Activated T-cell treated with anti-CD3 and anti-CD28 coated beads for 24 hours (primary cell): ENCODE measurements around the gene HIVEP1.

Experiments
- DNase-seq: peaks from one replicate; pipeline ENCODE4 v3.0.0-alpha.2; 2020; ENCODE audit warnings: low read depth

HIVEP1 gene

GRCh38 chr6:12049165-12049564 lies 37.1 kb downstream of the HIVEP1 start:
- DNase-seq, result no peak

- peak; percentile 51 for DNase-seq
Observed at GRCh38 chr6:12051861-12052368, 39.8 kb downstream of the HIVEP1 start.

- DNase-seq, result no peak
Observed at GRCh38 chr6:12058172-12058961, 46.3 kb downstream of the HIVEP1 start.

GRCh38 chr6:12060780-12061609 lies 48.9 kb downstream of the HIVEP1 start:
- peak; percentile 52 for DNase-seq

- DNase-seq, result no peak
Observed at GRCh38 chr6:12062605-12063004, 50.5 kb downstream of the HIVEP1 start.

- DNase-seq, result no peak
Observed at GRCh38 chr6:12064131-12064530, 52.0 kb downstream of the HIVEP1 start.

GRCh38 chr6:12064538-12065071 lies 52.5 kb downstream of the HIVEP1 start:
- no peak for DNase-seq

GRCh38 chr6:12065321-12066140 lies 53.4 kb downstream of the HIVEP1 start:
- no peak for DNase-seq

GRCh38 chr6:12066297-12066696 lies 54.2 kb downstream of the HIVEP1 start:
- no peak for DNase-seq

GRCh38 chr6:12068899-12069557 lies 56.9 kb downstream of the HIVEP1 start:
- no peak for DNase-seq

- DNase-seq, result no peak
Observed at GRCh38 chr6:12069891-12070529, 57.9 kb downstream of the HIVEP1 start.

- no peak for DNase-seq
Observed at GRCh38 chr6:12071064-12071615, 59.0 kb downstream of the HIVEP1 start.

- DNase-seq, result no peak
Observed at GRCh38 chr6:12075067-12075563, 63.0 kb downstream of the HIVEP1 start.

- DNase-seq, result no peak
Observed at GRCh38 chr6:12077021-12077710, 65.1 kb downstream of the HIVEP1 start.

GRCh38 chr6:12078014-12078413 lies 65.9 kb downstream of the HIVEP1 start:
- DNase-seq, result no peak

- DNase-seq, result no peak
Observed at GRCh38 chr6:12081771-12082170, 69.7 kb downstream of the HIVEP1 start.

GRCh38 chr6:12082368-12082767 lies 70.3 kb downstream of the HIVEP1 start:
- DNase-seq, result no peak

- DNase-seq, result no peak
Observed at GRCh38 chr6:12083302-12083701, 71.2 kb downstream of the HIVEP1 start.

- no peak for DNase-seq
Observed at GRCh38 chr6:12083763-12084162, 71.7 kb downstream of the HIVEP1 start.

GRCh38 chr6:12084681-12085080 lies 72.6 kb downstream of the HIVEP1 start:
- no peak for DNase-seq
